ENCODE results near the gene FOXS1. TPM values are rescaled to one million over a fixed set of nuclear protein-coding genes. Genes with fewer than 3 reads are reported as not detected.

FOXS1 gene
- total RNA-seq, 4 donors from 2014 or later, result 0.32 to 0.38 TPM; not detected in 2

DNA sequence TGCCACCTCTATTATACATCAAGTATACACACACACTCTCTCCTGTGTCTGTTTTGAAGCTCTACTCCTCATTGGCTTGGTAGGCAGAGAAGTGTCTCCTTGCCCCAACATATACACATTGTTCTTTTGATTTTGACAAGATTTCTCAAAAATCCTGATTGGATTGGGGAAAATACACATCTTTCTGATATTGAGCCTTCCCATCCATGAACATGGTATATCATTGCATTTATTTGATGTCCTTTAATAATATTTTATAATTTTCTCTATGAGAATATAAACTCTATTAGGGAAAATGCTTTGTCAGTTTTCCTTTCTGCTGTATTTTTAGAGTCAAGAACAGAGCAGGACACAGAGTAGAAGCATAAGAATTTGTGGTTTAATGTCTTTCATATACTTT lies 32.3 kb upstream of the FOXS1 start:
- DNase-seq, result no peak
- TF ChIP-seq, protein P1, sequence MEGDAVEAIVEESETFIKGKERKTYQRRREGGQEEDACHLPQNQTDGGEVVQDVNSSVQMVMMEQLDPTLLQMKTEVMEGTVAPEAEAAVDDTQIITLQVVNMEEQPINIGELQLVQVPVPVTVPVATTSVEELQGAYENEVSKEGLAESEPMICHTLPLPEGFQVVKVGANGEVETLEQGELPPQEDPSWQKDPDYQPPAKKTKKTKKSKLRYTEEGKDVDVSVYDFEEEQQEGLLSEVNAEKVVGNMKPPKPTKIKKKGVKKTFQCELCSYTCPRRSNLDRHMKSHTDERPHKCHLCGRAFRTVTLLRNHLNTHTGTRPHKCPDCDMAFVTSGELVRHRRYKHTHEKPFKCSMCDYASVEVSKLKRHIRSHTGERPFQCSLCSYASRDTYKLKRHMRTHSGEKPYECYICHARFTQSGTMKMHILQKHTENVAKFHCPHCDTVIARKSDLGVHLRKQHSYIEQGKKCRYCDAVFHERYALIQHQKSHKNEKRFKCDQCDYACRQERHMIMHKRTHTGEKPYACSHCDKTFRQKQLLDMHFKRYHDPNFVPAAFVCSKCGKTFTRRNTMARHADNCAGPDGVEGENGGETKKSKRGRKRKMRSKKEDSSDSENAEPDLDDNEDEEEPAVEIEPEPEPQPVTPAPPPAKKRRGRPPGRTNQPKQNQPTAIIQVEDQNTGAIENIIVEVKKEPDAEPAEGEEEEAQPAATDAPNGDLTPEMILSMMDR (IDR thresholded peaks at IDR 0.05), result no peak
- TF ChIP-seq POLR2A (IDR thresholded peaks at IDR 0.05), result no peak
- intact Hi-C loops (cut with DNase I), result no loop called here
- Histone ChIP-seq H3K4me3 (no peak overlapping the region), H3K36me3 (no peaks in the 10 kb centered on the region), H3K4me1 (peaks cover 0 to 13% (median 3%) of the 10 kb centered on the region in 3 donors), H3K9me3 (no peaks in the 10 kb centered on the region), H3K27ac (no peak overlapping the region), H3K27me3 (peaks cover 0 to 3% (median 0%) of the 10 kb centered on the region in 4 donors)

DNA sequence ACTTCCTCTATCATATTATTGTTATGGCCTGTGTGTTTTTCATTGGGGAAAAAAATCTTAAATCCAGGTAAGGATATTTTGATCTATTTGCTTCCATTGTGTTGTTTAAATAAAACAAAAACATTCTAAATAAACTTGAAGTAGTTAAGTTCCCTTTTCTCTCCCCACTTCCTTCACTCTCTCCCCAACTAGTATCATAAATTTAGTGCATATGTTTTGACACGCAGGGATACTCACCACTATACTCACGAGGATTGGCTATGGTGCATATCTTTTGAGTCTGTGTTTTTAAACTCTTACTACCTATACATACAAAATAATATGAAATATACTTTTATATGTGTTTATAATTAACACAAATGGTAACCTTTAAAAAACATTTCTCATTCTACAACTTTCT lies 30.3 kb upstream of the FOXS1 start:
- Histone ChIP-seq H3K9me3 (no peaks in the 10 kb centered on the region), H3K36me3 (no peaks in the 10 kb centered on the region), H3K27ac (no peak overlapping the region), H3K4me1 (peaks cover 0 to 20% (median 3%) of the 10 kb centered on the region in 3 donors), H3K4me3 (no peak overlapping the region), H3K27me3 (peaks cover 0 to 16% (median 3%) of the 10 kb centered on the region in 4 donors)
- 56 to 62% methylated on average over 2 of the region's 2 CpGs for WGBS, 2 donors
- TF ChIP-seq POLR2A (IDR thresholded peaks at IDR 0.05), result no peak
- TF ChIP-seq, protein P1 (IDR thresholded peaks at IDR 0.05), result no peak
- intact Hi-C loops (cut with DNase I), result no loop called here
- DNase-seq, result no peak

DNA sequence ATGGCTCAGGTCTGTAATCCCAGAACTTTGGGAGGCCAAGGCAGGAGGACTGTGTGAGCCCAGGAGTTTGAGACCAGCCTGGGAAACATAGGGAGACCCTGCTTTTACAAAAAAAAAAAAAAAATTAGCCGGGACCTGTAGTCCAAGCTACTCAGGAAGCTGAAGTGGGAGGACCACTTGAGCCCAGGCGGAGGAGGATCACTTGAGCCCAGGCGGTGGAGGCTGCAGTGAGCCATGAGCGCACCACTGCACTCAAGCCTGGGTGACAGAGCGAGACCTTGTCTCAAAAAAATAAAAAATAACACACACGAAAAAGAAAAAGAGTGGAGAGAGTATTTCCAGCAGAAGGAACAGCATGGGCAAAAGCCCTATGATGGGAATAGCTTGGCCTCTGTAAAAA lies 27.0 kb upstream of the FOXS1 start:
- no peak for TF ChIP-seq POLR2A (IDR thresholded peaks at IDR 0.05)
- TF ChIP-seq, protein P1 (IDR thresholded peaks at IDR 0.05), result no peak
- no peak for DNase-seq

DNA sequence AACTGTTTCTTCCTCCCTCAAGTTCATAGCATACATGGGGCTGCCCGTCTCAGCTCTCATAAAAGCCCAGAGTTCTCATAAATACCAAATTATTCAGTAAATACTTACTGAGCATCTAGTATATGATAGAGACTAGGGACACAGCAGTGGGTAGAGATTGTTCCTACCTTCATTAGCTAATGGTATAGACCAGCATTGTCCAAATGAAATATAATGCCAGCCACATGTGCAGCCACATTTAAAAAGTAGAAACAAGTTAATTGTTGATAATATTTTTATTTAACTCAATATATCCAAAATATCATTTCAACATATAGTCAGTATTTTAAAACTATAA lies 26.2 kb upstream of the FOXS1 start:
- no peak overlapping the region for H3K4me3 ChIP-seq
- no peak overlapping the region for H3K27ac ChIP-seq
- intact Hi-C loops (cut with DNase I), result no loop called here
- H3K27me3 ChIP-seq, result peaks cover 0 to 43% (median 5%) of the 10 kb centered on the region in 4 donors
- DNase-seq, result no peak
- H3K4me1 ChIP-seq, result peaks cover 5 to 23% (median 6%) of the 10 kb centered on the region in 3 donors
- TF ChIP-seq POLR2A (IDR thresholded peaks at IDR 0.05), result no peak
- TF ChIP-seq, protein P1 (IDR thresholded peaks at IDR 0.05), result no peak
- no peaks in the 10 kb centered on the region for H3K36me3 ChIP-seq
- WGBS, 2 donors, result 93 to 94% methylated on average over 1 of the region's 1 CpG
- H3K9me3 ChIP-seq, result no peaks in the 10 kb centered on the region

More for the DNA sequence above, 27.0 kb upstream of the FOXS1 start:
- peaks cover 0 to 43% (median 5%) of the 10 kb centered on the region in 4 donors for H3K27me3 ChIP-seq
- H3K9me3 ChIP-seq, result no peaks in the 10 kb centered on the region
- no peak overlapping the region for H3K4me3 ChIP-seq
- WGBS, 2 donors, result 81 to 90% methylated on average over 6 of the region's 6 CpGs
- H3K36me3 ChIP-seq, result no peaks in the 10 kb centered on the region
- no peak overlapping the region for H3K27ac ChIP-seq
- intact Hi-C loops (cut with DNase I), result no loop called here
- H3K4me1 ChIP-seq, result peaks cover 5 to 23% (median 6%) of the 10 kb centered on the region in 3 donors

DNA sequence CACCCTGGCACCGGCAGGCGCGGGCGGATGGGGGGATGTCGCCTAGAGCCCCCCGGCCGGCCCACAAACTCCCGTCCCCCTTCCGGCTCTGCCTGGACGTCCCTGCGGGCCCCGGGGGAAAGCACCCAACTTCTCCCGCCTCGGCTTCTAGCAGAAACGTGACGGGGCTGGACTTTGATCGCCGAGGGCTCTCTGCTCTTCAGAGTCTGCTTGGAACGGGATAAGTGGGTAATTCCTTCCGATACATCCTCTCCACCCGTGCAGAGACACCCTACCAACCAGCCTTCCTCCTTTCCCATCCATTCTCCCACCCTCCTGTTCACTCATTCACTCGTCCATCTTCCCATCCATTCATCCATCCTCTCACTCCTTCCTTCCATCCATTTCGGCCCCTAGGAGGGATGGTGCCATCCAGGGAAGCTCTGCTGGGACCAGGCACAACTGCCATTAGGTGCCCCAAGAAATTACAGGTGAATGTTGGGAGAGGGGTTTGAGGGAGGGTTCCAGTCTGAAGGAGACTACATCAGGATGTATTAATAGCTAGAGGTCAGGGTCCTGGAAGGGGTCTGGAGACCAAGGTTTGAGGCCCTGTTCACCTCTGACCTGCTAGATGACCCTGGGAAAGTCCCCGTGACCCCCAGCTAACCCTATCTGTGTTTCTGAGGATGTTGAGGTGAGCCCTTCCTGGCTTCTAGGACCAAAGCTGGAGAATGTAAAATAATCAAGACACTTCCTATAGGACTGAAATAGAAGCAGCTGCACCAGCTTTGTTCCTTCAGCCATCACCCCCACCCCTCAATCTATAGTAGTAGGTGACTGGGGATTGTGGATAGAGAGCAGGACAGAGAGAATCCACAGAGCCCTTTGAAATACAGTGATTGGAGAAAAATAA lies 25.6 kb upstream of the FOXS1 start:
- TF ChIP-seq, protein P1 (IDR thresholded peaks at IDR 0.05), result no peak
- no peak for TF ChIP-seq POLR2A (IDR thresholded peaks at IDR 0.05)
- Histone ChIP-seq H3K4me1 (peaks cover 5 to 23% (median 6%) of the 10 kb centered on the region in 3 donors), H3K36me3 (no peaks in the 10 kb centered on the region), H3K9me3 (no peaks in the 10 kb centered on the region), H3K4me3 (peak overlapping the region; percentile 38 to 74 (median 56)), H3K27me3 (peaks cover 0 to 43% (median 5%) of the 10 kb centered on the region in 4 donors), H3K27ac (peak overlapping the region in 3 of 4 donors; percentile 27 to 66 (median 51))
- intact Hi-C loops (cut with DNase I), result no loop called here
- DNase-seq, result no peak
- WGBS, 2 donors, result 7 to 8% methylated on average over 13 to 17 of the region's 24 CpGs

Data from esophagus squamous epithelium (tissue), 5 donors.